Pancreas (tissue), 10 donors: ENCODE results near the gene TMEM235. TPM values are rescaled to one million over a fixed set of nuclear protein-coding genes. Genes with fewer than 3 reads are reported as not detected.

Experiments
- ATAC-seq, 4 donors: fragments of 200-7000 bp; cut with Tn5 transposase; one replicate each; pipeline versions ENCODE4 v1.8.0 to v1.9.1; 2020; ENCODE audit warnings: mild to moderate bottlenecking in 4 of 4, moderate library complexity in 4 of 4
- DNase-seq, 6 donors: peaks; one replicate each; pipeline ENCODE4 v3.0.0-alpha.2; 2020
- FAIRE-seq: peaks from 2 replicates; lab custom pipeline; 2012; peaks lifted over from hg19 to GRCh38; lab: Jason Lieb, UNC
- H3K27ac ChIP-seq, 4 donors: fragments of 200-600 bp; sonication (generic); 1 replicate in 3 of 4; 2 replicates in 1 of 4; pipeline versions ENCODE4 v1.5.0 to v1.8.0; 2020
- H3K27me3 ChIP-seq, 4 donors: fragments of 200-600 bp; one replicate each; pipeline ENCODE4 v1.8.0; 2021
- H3K36me3 ChIP-seq, 3 donors: fragments of 200-600 bp; sonication (generic) in 1 of 3; one replicate each; pipeline versions ENCODE4 v1.5.0 to v1.8.0; 2020 to 2021
- H3K4me1 ChIP-seq, 3 donors: fragments of 200-600 bp; one replicate each; pipeline ENCODE4 v1.8.0; 2021
- H3K4me3 ChIP-seq, 4 donors: fragments of 200-600 bp; sonication (generic) in 2 of 4; one replicate each; pipeline versions ENCODE4 v1.5.0 to v1.8.0; 2020 to 2021
- H3K9me3 ChIP-seq, 4 donors: fragments of 200-600 bp; one replicate each; pipeline ENCODE4 v1.8.0; 2021
- WGBS, 2 donors: extraction: QIAGEN DNeasy Blood & Tissue Kit; methylation state at CpG; one replicate each; pipeline ENCODE4 v1.1.7; 2013; 5-methylcytosine and 5-hydroxymethylcytosine counted together
- intact Hi-C, 3 donors: fragments of 100-400 bp; cut with DNase I; formaldehyde crosslinking; loops; one replicate each; pipeline versions ENCODE4 v1.11.1 to v1.14.2; 2022
- polyA plus RNA-seq, 2 donors: library from polyadenylated mRNA; stranded (reverse); fragments of 200-250 nt; gene quantifications; one replicate each; pipeline ENCODE4 v1.2.3, GENCODE V29; 2013
- total RNA-seq, 6 donors: library from RNA; stranded (reverse); fragmentation: NEBNext Ultra II Directional in 4 of 6; extraction: Animal tissue kit (Norgen Biotek cat#: 25700) in 4 of 6; gene quantifications; one replicate each; pipeline versions ENCODE4 v1.2.1 to v1.2.4, GENCODE V29; 2021 to 2023
- TF ChIP-seq, protein P1 (sequence below), 4 donors: fragments of 200-600 bp; sonication (generic) in 3 of 4; IDR thresholded peaks; one replicate each; pipeline versions ENCODE4 v1.5.0 to v1.8.0; 2021; ENCODE audit warnings: antibody characterized with exemption in 4 of 4
- donor health status: healthy with polysubstance abuse.
- donor health status: DM: no; HTN: no; CAD: no; lungs with moderate emphysema.
- donor health status: DM: no; HTN: no; CAD: no.
- donor health status: control.
- donor health status: control.
- donor health status: Bipolar disorder and iron deficiency.
- donor health status: DM: yes; HTN: yes; CAD: no.
- donor health status: DM: no; HTN: no; CAD: no.
- donor health status: DM: no; HTN: no; CAD: no.
- donor health status: DM: yes; HTN: yes; CAD: no.

The TMEM235 gene
- total and polyA plus RNA-seq, 8 donors = 0.05 to 0.11 TPM; not detected in 6

GRCh38 chr17:78268951-78269905, 37.8 kb downstream of the TMEM235 start:
- peak in 1 of 4 donors; percentile 2 for ATAC-seq

DNA sequence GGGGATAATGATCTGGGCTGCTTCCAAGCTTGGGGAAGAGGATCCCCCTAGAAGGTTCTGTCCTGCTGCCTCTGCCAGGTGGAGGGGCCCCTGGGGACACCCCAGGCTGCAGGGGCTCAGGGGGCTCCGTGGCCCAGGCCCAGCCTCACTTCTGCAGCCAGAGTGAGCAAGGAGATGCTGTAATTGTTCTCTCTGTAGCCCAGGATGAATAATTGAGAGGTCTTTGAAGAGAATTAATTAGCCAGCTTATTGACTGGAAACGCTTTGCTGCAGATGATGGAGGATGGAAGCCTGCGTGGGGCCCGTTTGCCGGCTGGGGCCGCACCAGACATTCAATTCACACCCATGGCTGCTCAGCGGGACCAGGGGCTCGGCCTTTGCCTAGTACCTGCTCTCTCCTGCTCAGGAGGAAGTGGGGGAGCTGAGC, 38.5 kb downstream of the TMEM235 start:
- 86% methylated on average over 8 of the region's 8 CpGs for WGBS, 2 donors
- Histone ChIP-seq H3K4me1 (peaks cover 7 to 38% (median 9%) of the 10 kb centered on the region in 3 donors), H3K4me3 (no peak overlapping the region), H3K9me3 (no peaks in the 10 kb centered on the region), H3K36me3 (no peaks in the 10 kb centered on the region), H3K27ac (no peak overlapping the region), H3K27me3 (no peaks in the 10 kb centered on the region)
- no peak for FAIRE-seq
- DNase-seq = peak in 1 of 6 donors; percentile 52
- TF ChIP-seq, protein P1, sequence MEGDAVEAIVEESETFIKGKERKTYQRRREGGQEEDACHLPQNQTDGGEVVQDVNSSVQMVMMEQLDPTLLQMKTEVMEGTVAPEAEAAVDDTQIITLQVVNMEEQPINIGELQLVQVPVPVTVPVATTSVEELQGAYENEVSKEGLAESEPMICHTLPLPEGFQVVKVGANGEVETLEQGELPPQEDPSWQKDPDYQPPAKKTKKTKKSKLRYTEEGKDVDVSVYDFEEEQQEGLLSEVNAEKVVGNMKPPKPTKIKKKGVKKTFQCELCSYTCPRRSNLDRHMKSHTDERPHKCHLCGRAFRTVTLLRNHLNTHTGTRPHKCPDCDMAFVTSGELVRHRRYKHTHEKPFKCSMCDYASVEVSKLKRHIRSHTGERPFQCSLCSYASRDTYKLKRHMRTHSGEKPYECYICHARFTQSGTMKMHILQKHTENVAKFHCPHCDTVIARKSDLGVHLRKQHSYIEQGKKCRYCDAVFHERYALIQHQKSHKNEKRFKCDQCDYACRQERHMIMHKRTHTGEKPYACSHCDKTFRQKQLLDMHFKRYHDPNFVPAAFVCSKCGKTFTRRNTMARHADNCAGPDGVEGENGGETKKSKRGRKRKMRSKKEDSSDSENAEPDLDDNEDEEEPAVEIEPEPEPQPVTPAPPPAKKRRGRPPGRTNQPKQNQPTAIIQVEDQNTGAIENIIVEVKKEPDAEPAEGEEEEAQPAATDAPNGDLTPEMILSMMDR (IDR thresholded peaks at IDR 0.05) = no peak
- no peak for ATAC-seq
- intact Hi-C loops = no loop called here

More at GRCh38 chr17:78268951-78269905, 37.8 kb downstream of the TMEM235 start:
- DNase-seq (peak in 3 of 6 donors; percentile 25 to 68 (median 65)), FAIRE-seq (no peak)
- no peaks in the 10 kb centered on the region for H3K27me3 ChIP-seq
- WGBS, 2 donors = 56 to 58% methylated on average over 33 to 34 of the region's 34 CpGs
- H3K36me3 ChIP-seq = no peaks in the 10 kb centered on the region
- TF ChIP-seq, protein P1 (IDR thresholded peaks at IDR 0.05) = no peak
- intact Hi-C loops = no loop called here
- peaks cover 7 to 38% (median 9%) of the 10 kb centered on the region in 3 donors for H3K4me1 ChIP-seq
- no peak overlapping the region for H3K27ac ChIP-seq
- H3K9me3 ChIP-seq = no peaks in the 10 kb centered on the region
- H3K4me3 ChIP-seq = no peak overlapping the region

DNA sequence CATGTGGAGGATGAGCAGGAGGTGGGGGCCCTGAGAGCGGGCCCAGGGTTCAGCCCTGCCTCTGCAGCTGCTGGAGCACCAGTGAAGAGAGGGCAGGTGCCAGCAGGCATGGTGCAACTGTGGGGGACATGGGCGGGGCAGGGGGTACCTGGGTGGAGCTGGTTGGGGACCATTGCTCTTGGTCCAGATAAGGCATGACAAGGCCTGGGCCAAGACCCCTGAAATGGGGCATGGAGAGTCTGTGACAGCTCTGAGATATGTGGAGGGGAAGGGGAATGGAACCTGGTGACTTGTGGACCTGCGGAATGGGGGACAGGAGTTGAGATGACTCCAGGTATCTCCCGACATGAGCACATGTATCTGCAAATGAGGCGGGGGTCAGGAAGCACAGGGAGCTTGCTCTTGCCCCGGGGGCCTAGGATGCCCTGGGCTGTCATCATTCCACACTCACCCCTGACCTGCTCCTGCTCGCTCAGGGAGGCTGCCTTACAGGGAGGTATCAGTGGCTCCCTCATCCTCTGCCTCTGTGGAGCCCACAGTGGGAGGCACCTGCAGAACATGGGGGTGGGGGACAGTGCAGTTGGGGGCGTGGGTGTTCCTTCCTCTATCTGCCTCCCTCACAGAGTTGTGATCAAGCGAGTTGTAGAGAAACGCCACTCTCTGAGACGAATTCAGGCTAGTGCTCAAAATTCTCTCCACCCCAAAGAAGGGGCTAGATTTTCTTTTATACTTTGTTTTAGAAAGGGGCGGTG, 40.2 kb downstream of the TMEM235 start:
- peaks cover 0 to 25% (median 1%) of the 10 kb centered on the region in 3 donors for H3K4me1 ChIP-seq
- H3K27ac ChIP-seq = no peak overlapping the region
- no peak overlapping the region for H3K4me3 ChIP-seq
- intact Hi-C loops = no loop called here
- TF ChIP-seq, protein P1 (IDR thresholded peaks at IDR 0.05) = no peak
- FAIRE-seq (no peak), DNase-seq (peak in 1 of 6 donors; percentile 53), ATAC-seq (no peak)
- no peaks in the 10 kb centered on the region for H3K27me3 ChIP-seq
- no peaks in the 10 kb centered on the region for H3K9me3 ChIP-seq
- 64 to 81% methylated on average over 12 of the region's 12 CpGs for WGBS, 2 donors
- H3K36me3 ChIP-seq = no peaks in the 10 kb centered on the region

GRCh38 chr17:78272181-78272913, 40.9 kb downstream of the TMEM235 start:
- no peak for FAIRE-seq
- Histone ChIP-seq H3K36me3 (no peaks in the 10 kb centered on the region), H3K4me1 (peaks cover 0 to 22% (median 0%) of the 10 kb centered on the region in 3 donors), H3K4me3 (peak overlapping the region in 1 of 4 donors; percentile 9), H3K9me3 (no peaks in the 10 kb centered on the region), H3K27ac (peak overlapping the region; percentile 24 to 63 (median 48)), H3K27me3 (no peaks in the 10 kb centered on the region)
- 15 to 18% methylated on average over 17 of the region's 17 CpGs for WGBS, 2 donors
- DNase-seq = peak in 4 of 6 donors; percentile 58 to 79 (median 70)
- peak; percentile 77 to 90 (median 80) for ATAC-seq
- TF ChIP-seq, protein P1 (IDR thresholded peaks at IDR 0.05) = no peak
- intact Hi-C loops = no loop called here
